Measurements from ENCODE around the gene STXBP6.

Gene STXBP6

GRCh38 chr14:24913746-24914145, 136.2 kb downstream of the STXBP6 start:
- DNase-seq (ENCODE audit: low spot score), result no peak

GRCh38 chr14:24913021-24913420, 136.9 kb downstream of the STXBP6 start:
- DNase-seq (ENCODE audit: low spot score), result no peak

- DNase-seq (ENCODE audit: low spot score), result no peak
These were observed 138.4 kb downstream of the STXBP6 start for GRCh38 chr14:24911324-24912109.

GRCh38 chr14:24910408-24910986, 139.4 kb downstream of the STXBP6 start:
- no peak for DNase-seq (ENCODE audit: low spot score)

GRCh38 chr14:24909523-24910302, 140.2 kb downstream of the STXBP6 start:
- no peak for DNase-seq (ENCODE audit: low spot score)

- DNase-seq (ENCODE audit: low spot score), result no peak
These were observed 141.2 kb downstream of the STXBP6 start for GRCh38 chr14:24908592-24909236.

GRCh38 chr14:24904533-24904932, 145.4 kb downstream of the STXBP6 start:
- no peak for DNase-seq (ENCODE audit: low spot score)

- no peak for DNase-seq (ENCODE audit: low spot score)
These were observed 146.6 kb downstream of the STXBP6 start for GRCh38 chr14:24903337-24903736.

GRCh38 chr14:24900269-24901100, 149.5 kb downstream of the STXBP6 start:
- no peak for DNase-seq (ENCODE audit: low spot score)

- DNase-seq (ENCODE audit: low spot score), result no peak
These were observed 152.2 kb downstream of the STXBP6 start for GRCh38 chr14:24897793-24898192.

GRCh38 chr14:24895622-24896021, 154.3 kb downstream of the STXBP6 start:
- DNase-seq (ENCODE audit: low spot score), result no peak

- DNase-seq (ENCODE audit: low spot score), result no peak
These were observed 154.7 kb downstream of the STXBP6 start for GRCh38 chr14:24895243-24895583.

GRCh38 chr14:24894583-24895242, 155.2 kb downstream of the STXBP6 start:
- no peak for DNase-seq (ENCODE audit: low spot score)

GRCh38 chr14:24892497-24893051, 157.4 kb downstream of the STXBP6 start:
- DNase-seq (ENCODE audit: low spot score), result no peak

GRCh38 chr14:24891987-24892496, 157.9 kb downstream of the STXBP6 start:
- no peak for DNase-seq (ENCODE audit: low spot score)

GRCh38 chr14:24890716-24891115, 159.2 kb downstream of the STXBP6 start:
- DNase-seq (ENCODE audit: low spot score), result no peak

GRCh38 chr14:24889843-24890242, 160.1 kb downstream of the STXBP6 start:
- no peak for DNase-seq (ENCODE audit: low spot score)

- DNase-seq (ENCODE audit: low spot score), result no peak
These were observed 161.4 kb downstream of the STXBP6 start for GRCh38 chr14:24888532-24888931.

GRCh38 chr14:24887623-24888304, 162.2 kb downstream of the STXBP6 start:
- no peak for DNase-seq (ENCODE audit: low spot score)

- DNase-seq (ENCODE audit: low spot score), result no peak
These were observed 164.5 kb downstream of the STXBP6 start for GRCh38 chr14:24885410-24885913.

Measured in ecto neural progenitor cell (in vitro differentiated cells).